ENCODE results near the gene ENAH. TPM values are rescaled to one million over a fixed set of nuclear protein-coding genes. Genes with fewer than 3 reads are reported as not detected.

ENAH gene
- total RNA-seq, 6 experiments from 2014 or later, result 9.0 to 33.2 (median 20.8) TPM

GRCh38 chr1:225508538-225509375 lies 144.2 kb downstream of the ENAH start:
- intact Hi-C loops (cut with DNase I), result no loop called here
- Histone ChIP-seq H3K27ac (no peak overlapping the region), H3K9me3 (no peaks in the 10 kb centered on the region), H3K4me3 (no peak overlapping the region), H3K27me3 (no peaks in the 10 kb centered on the region), H3K36me3 (no peaks in the 10 kb centered on the region), H3K4me1 (no peaks in the 10 kb centered on the region)
- no peak for TF ChIP-seq CTCF (IDR thresholded peaks at IDR 0.05)
- no peak for TF ChIP-seq POLR2A (IDR thresholded peaks at IDR 0.05)
- ATAC-seq (peak; percentile 30 to 99 (median 53)), DNase-seq (no peak)
- 83% methylated on average over 11 of the region's 12 CpGs for WGBS (ENCODE audit: insufficient coverage, low coverage, low lambda C conversion rate, missing lambda C conversion rate)

- no peaks in the 10 kb centered on the region for H3K4me1 ChIP-seq
- no peaks in the 10 kb centered on the region for H3K9me3 ChIP-seq
- DNase-seq (no peak), ATAC-seq (no peak)
- H3K36me3 ChIP-seq, result no peaks in the 10 kb centered on the region
- no peak overlapping the region for H3K4me3 ChIP-seq
- intact Hi-C loops (cut with DNase I), result no loop called here
- TF ChIP-seq CTCF (IDR thresholded peaks at IDR 0.05), result no peak
- no peak for TF ChIP-seq POLR2A (IDR thresholded peaks at IDR 0.05)
- WGBS (ENCODE audit: insufficient coverage, low coverage, low lambda C conversion rate, missing lambda C conversion rate), result 89% methylated on average over 1 of the region's 1 CpG
- H3K27ac ChIP-seq, result no peak overlapping the region
- no peaks in the 10 kb centered on the region for H3K27me3 ChIP-seq
Observed at GRCh38 chr1:225506727-225507126, 146.2 kb downstream of the ENAH start.

- H3K9me3 ChIP-seq, result no peaks in the 10 kb centered on the region
- TF ChIP-seq POLR2A (IDR thresholded peaks at IDR 0.05) (no peak), CTCF (IDR thresholded peaks at IDR 0.05) (no peak)
- ATAC-seq, result no peak
- no peaks in the 10 kb centered on the region for H3K27me3 ChIP-seq
- H3K36me3 ChIP-seq, result no peaks in the 10 kb centered on the region
- H3K4me3 ChIP-seq, result no peak overlapping the region
- DNase-seq, result no peak
- intact Hi-C loops (cut with DNase I), result no loop called here
- WGBS (ENCODE audit: insufficient coverage, low coverage, low lambda C conversion rate, missing lambda C conversion rate), result 93% methylated on average over 2 of the region's 2 CpGs
- H3K27ac ChIP-seq, result no peak overlapping the region
- no peaks in the 10 kb centered on the region for H3K4me1 ChIP-seq
Observed at GRCh38 chr1:225504776-225505175, 148.1 kb downstream of the ENAH start.

- Histone ChIP-seq H3K4me1 (no peaks in the 10 kb centered on the region), H3K4me3 (no peak overlapping the region), H3K27me3 (no peaks in the 10 kb centered on the region), H3K27ac (no peak overlapping the region), H3K9me3 (no peaks in the 10 kb centered on the region), H3K36me3 (no peaks in the 10 kb centered on the region)
- WGBS (ENCODE audit: insufficient coverage, low coverage, low lambda C conversion rate, missing lambda C conversion rate), result 89% methylated on average over 4 of the region's 4 CpGs
- intact Hi-C loops (cut with DNase I), result no loop called here
- TF ChIP-seq POLR2A (IDR thresholded peaks at IDR 0.05), result no peak
- TF ChIP-seq CTCF (IDR thresholded peaks at IDR 0.05), result no peak
- DNase-seq (no peak), ATAC-seq (no peak)
Observed at GRCh38 chr1:225500624-225501192, 152.2 kb downstream of the ENAH start.
